K562 (cell line): Measurements from ENCODE around the gene SLC22A23.

Experiments used
- ESRRB ChIP-seq: fragments of 250-450 bp; sonication (Bioruptor Pico); IDR thresholded peaks from 2 replicates; pipeline ENCODE4 v1.5.0; 2020; ENCODE audit warnings: mild to moderate bottlenecking, moderate library complexity, borderline replicate concordance
- JUND ChIP-seq, 2 experiments: IDR thresholded peaks; 2 replicates in 1 of 2; 3 replicates in 1 of 2; pipeline ENCODE4 v1.6.1; 2011; ENCODE audit warnings: borderline replicate concordance in 2 of 2, low read depth in 2 of 2, low read length in 2 of 2, improper control_type of control experiment in 1 of 2, missing biosample characterization in 1 of 2, missing genetic modification characterization in 1 of 2, missing genetic modification reagents in 1 of 2
- MAFK ChIP-seq: IDR thresholded peaks from 2 replicates; pipeline ENCODE4 v1.6.1; 2011; ENCODE audit warnings: low read length, improper control_type of control experiment
- NONO ChIP-seq, 2 experiments: fragments of 200-400 bp in 1 of 2; fragments of 450-650 bp in 1 of 2; formaldehyde crosslinking in 1 of 2; IDR thresholded peaks; 2 replicates each; pipeline ENCODE4 v1.6.1; 2017; ENCODE audit warnings: low read depth in 2 of 2, mild to moderate bottlenecking in 2 of 2, moderate library complexity in 2 of 2, low read length in 1 of 2
- RBFOX2 ChIP-seq: fragments of 200-400 bp; formaldehyde crosslinking; IDR thresholded peaks from 2 replicates; pipeline ENCODE4 v1.6.1; 2017; ENCODE audit warnings: low read depth, mild to moderate bottlenecking, low read length, moderate library complexity
- SMC3 ChIP-seq: conservative IDR thresholded peaks from 2 replicates; pipeline ENCODE4 v1.6.1; 2011; ENCODE audit warnings: low read depth, low read length, improper control_type of control experiment; ENCODE audit not compliant: insufficient read depth
- ZNF639 ChIP-seq, 2 experiments: fragments of 200-800 bp in 1 of 2; sonication (Bioruptor generic) in 1 of 2; sonication (generic) in 1 of 2; formaldehyde crosslinking in 1 of 2; IDR thresholded peaks in 1 of 2; conservative IDR thresholded peaks in 1 of 2; 2 replicates each; pipeline versions ENCODE4 v1.5.0 to v1.6.1; 2016 to 2020; ENCODE audit warnings: missing compliant biosample characterization in 1 of 2, missing genetic modification characterization in 1 of 2, missing genetic modification reagents in 1 of 2
- ZNF785 ChIP-seq: fragments of 250-450 bp; sonication (Bioruptor Pico); IDR thresholded peaks from 2 replicates; pipeline ENCODE4 v1.4.0; 2020; ENCODE audit warnings: mild to moderate bottlenecking
- TF ChIP-seq, protein P1 (sequence below), 3 experiments: IDR thresholded peaks in 2 of 3; conservative IDR thresholded peaks in 1 of 3; 2 replicates each; pipeline ENCODE4 v1.5.1; 2011 to 2012; ENCODE audit warnings: low read length in 3 of 3, mild to moderate bottlenecking in 3 of 3, control low read depth in 2 of 3, improper control_type of control experiment in 1 of 3, inconsistent platforms in 1 of 3, low read depth in 1 of 3, mixed read lengths in 1 of 3, moderate library complexity in 1 of 3; ENCODE audit not compliant: insufficient read depth in 2 of 3
- TF ChIP-seq, protein P2 (sequence below): fragments of 450-650 bp; IDR thresholded peaks from 2 replicates; pipeline ENCODE4 v1.6.1; 2017; ENCODE audit warnings: antibody characterized with exemption
- TF ChIP-seq, protein P3 (sequence below), 2 experiments: fragments of 450-650 bp in 1 of 2; sonication (generic) in 1 of 2; formaldehyde crosslinking; conservative IDR thresholded peaks; 2 replicates each; pipeline versions ENCODE4 v1.4.0 to v1.8.1; 2020 to 2022; ENCODE audit warnings: mild to moderate bottlenecking in 1 of 2, missing genetic modification reagents in 1 of 2

- TF ChIP-seq, protein P1, sequence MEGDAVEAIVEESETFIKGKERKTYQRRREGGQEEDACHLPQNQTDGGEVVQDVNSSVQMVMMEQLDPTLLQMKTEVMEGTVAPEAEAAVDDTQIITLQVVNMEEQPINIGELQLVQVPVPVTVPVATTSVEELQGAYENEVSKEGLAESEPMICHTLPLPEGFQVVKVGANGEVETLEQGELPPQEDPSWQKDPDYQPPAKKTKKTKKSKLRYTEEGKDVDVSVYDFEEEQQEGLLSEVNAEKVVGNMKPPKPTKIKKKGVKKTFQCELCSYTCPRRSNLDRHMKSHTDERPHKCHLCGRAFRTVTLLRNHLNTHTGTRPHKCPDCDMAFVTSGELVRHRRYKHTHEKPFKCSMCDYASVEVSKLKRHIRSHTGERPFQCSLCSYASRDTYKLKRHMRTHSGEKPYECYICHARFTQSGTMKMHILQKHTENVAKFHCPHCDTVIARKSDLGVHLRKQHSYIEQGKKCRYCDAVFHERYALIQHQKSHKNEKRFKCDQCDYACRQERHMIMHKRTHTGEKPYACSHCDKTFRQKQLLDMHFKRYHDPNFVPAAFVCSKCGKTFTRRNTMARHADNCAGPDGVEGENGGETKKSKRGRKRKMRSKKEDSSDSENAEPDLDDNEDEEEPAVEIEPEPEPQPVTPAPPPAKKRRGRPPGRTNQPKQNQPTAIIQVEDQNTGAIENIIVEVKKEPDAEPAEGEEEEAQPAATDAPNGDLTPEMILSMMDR (IDR thresholded peaks at IDR 0.05 in 2 of 3, conservative IDR thresholded peaks at IDR 0.05 in 1 of 3; ENCODE audit: insufficient read depth in 2 of 3, low read depth in 1 of 3, low read length in 3 of 3): no peak
- TF ChIP-seq ZNF639 (CRISPR knock-in tag; conservative IDR thresholded peaks at IDR 0.05 in 1 of 2, IDR thresholded peaks at IDR 0.05 in 1 of 2) (no peak), RBFOX2 (no peak), ESRRB (CRISPR knock-in tag) (no peak), JUND (IDR thresholded peaks at IDR 0.05; ENCODE audit: borderline replicate concordance, low read depth, low read length) (no peak), JUND (tag; IDR thresholded peaks at IDR 0.05; ENCODE audit: borderline replicate concordance, low read depth, low read length) (no peak), ZNF785 (CRISPR knock-in tag) (no peak), MAFK (no peak), SMC3 (no peak), NONO (IDR thresholded peaks at IDR 0.05; ENCODE audit: low read depth in 2 of 2, low read length in 1 of 2) (no peak)
- TF ChIP-seq, protein P2, sequence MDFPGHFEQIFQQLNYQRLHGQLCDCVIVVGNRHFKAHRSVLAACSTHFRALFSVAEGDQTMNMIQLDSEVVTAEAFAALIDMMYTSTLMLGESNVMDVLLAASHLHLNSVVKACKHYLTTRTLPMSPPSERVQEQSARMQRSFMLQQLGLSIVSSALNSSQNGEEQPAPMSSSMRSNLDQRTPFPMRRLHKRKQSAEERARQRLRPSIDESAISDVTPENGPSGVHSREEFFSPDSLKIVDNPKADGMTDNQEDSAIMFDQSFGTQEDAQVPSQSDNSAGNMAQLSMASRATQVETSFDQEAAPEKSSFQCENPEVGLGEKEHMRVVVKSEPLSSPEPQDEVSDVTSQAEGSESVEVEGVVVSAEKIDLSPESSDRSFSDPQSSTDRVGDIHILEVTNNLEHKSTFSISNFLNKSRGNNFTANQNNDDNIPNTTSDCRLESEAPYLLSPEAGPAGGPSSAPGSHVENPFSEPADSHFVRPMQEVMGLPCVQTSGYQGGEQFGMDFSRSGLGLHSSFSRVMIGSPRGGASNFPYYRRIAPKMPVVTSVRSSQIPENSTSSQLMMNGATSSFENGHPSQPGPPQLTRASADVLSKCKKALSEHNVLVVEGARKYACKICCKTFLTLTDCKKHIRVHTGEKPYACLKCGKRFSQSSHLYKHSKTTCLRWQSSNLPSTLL: no peak
- TF ChIP-seq, protein P3, sequence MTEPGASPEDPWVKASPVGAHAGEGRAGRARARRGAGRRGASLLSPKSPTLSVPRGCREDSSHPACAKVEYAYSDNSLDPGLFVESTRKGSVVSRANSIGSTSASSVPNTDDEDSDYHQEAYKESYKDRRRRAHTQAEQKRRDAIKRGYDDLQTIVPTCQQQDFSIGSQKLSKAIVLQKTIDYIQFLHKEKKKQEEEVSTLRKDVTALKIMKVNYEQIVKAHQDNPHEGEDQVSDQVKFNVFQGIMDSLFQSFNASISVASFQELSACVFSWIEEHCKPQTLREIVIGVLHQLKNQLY (CRISPR knock-in tag; conservative IDR thresholded peaks at IDR 0.05): no peak
These were observed 136.5 kb downstream of the SLC22A23 start for GRCh38 chr6:3320238-3320811.
